ENCODE results near the gene PBOV1.

Gene PBOV1

DNA sequence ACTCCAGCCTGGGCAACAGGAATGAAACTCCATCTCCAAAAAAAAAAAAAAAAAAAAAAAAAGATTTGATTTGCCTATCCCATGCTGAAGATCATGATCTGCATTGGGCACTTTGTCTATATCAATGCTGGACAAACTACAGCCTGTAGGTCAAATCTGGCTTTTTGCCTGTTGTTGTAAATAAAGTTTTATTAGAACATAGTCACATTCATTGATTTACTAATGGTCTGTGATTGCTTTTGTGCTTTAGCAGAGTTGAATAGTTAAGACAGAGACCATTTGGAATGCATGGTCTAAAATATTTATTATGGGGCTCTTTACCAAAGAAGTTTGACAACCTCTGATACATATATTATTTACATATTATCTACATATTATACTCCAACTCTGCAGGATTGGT is 14.0 kb downstream of the PBOV1 start:
- no peak for DNase-seq

GRCh38 chr6:138203315-138203714 is 15.0 kb downstream of the PBOV1 start:
- no peak for DNase-seq

DNA sequence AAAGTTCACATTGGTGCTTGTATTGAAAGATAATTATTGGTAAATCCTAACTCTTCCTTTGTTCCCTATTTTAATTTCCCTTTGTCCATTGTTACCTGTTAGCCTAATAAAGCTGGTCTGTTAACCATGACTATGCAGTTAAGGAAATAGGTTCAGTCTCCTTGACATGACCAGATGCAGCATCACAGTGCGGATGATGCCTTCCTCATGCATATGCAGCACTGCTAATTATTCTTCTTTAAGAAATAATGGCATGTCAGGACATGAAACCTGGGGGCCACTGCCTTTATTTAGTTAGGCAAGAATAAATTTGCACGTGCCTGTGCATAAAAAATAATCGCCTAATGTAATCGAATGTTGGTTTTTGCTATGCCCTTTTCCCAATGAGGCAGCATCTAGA is 16.5 kb downstream of the PBOV1 start:
- DNase-seq, result no peak

DNA sequence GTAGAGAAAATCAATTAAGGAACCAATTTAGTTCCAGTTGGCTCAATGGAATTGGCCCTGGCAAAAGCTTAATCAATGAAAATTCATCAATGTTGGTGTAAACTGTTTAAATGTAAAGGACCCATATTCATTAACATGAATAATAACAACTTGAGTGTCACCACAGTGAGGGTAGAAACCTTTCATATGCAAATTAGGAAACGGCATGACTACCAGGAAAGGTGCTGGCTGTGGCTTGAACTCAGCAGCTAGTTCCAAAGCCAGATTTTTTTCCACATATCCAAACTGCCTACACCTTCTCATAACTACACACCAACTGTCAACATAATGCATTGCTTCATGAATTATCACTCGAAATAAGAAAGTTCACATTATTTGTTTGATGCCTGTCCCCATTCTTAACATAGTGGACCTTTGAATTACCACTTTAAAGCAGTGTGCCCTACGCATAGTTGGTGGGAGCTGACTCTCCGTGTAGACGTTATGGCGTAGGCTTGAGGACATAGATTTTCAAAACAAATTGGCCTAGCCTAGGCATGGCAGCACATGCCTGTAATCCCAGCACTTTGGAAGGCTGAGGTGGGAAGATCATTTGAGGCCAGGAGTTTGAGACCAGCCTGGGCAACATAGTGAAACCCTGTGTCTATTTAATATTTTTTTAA is 19.7 kb downstream of the PBOV1 start:
- DNase-seq, result no peak

DNA sequence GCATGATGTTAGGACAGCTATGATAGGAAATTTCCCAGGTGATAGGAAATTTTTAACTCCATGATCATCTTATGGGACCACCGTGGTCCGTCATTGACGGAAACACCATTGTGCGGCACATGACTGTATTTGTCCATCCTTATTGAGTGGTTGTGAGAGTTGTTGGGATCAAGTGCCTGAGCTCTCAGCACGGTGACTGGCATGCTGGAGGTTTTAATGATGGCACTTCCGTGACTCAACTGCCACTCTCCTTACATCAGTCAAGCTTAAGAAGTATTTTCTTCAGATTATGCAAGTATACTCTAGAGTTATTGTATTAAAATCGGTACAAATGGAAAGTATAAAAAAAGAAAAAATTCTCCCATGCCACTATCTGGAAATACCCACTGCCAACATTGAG is 20.7 kb downstream of the PBOV1 start:
- no peak for DNase-seq

GRCh38 chr6:138196122-138196738 is 22.1 kb downstream of the PBOV1 start:
- DNase-seq, result no peak

- DNase-seq, result no peak
Measured at GRCh38 chr6:138194287-138194686, 24.0 kb downstream of the PBOV1 start.

- no peak for DNase-seq
Measured at GRCh38 chr6:138188278-138188941, 29.9 kb downstream of the PBOV1 start.

DNA sequence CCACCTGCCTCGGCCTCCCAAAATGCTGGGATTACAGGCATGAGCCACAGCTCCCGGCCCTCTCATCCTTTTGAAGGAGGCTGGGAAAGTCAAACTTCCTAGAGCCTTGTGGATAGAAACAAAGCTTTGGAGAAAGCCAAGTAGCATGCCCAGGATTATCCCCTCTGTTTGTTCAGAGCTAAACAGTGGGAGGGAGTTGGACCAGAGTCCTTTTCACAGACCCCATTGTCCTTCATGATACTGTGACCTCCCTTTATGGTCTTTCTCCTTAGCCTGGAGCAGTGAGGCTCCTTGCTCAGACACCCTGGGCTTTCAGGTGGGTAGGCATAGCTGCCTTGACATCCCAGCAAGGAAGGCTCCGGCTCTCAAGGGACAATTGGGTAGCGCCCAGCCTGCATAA is 31.1 kb downstream of the PBOV1 start:
- DNase-seq, result no peak

GRCh38 chr6:138184230-138184629 is 34.1 kb downstream of the PBOV1 start:
- no peak for DNase-seq

- no peak for DNase-seq
Measured at GRCh38 chr6:138183790-138184134, 34.5 kb downstream of the PBOV1 start.

GRCh38 chr6:138182939-138183789 is 35.1 kb downstream of the PBOV1 start:
- no peak for DNase-seq

DNA sequence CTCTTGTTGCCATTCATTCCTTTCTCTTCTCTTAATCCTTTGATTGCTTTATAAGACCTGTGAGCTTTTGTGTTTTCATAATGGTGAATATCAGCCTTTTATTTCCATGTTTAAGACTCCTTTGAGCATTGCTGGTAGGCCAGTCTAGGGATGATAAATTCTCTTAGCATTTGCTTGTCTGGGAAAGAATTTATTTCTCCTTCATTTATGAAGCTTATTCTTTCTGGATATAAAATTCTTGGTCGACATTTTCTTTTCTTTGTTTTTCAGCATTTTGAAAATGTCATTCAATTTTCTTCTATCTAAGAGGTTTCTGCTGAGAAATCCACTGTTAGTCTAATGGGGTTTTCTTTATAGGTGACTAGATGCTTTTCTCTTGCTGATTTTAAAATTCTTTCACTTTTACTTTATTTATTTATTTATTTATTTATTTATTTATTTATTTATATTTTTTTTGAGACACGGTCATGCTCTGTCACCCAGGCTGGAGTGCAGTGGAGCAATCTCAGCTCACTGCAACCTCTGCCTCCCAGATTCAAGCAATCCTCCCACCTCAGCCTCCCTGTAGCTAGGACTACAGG is 41.5 kb downstream of the PBOV1 start:
- no peak for DNase-seq

DNA sequence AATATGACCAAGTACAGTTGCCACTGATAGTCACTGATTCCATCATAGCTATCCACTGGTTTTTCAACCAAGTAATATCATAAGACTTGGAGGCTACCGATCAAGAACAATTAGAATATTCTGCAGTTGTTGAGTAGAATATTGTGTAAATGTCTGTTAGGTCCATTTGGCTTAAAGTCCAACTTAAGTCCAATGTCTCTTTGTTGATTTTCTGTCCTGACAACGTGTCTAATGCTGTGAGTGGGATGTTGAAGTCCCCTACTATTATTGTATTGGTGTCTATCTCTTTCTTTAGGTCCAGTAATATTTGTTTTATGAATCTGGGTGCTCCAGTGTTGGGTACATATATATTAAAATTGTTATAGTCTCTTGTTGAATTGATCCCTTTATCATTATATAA is 42.7 kb downstream of the PBOV1 start:
- DNase-seq, result no peak

Measured in NCI-H226 (cell line).